Germinal center (tissue), 1 donor: ENCODE results near the gene FAM151A.

Experiments used
- DNase-seq: peaks from one replicate; pipeline ENCODE4 v3.0.0; 2012; ENCODE audit warnings: mixed read lengths, low spot score

The FAM151A gene

GRCh38 chr1:54579337-54579781 is 44.0 kb downstream of the FAM151A start:
- no peak for DNase-seq

- no peak for DNase-seq
Measured at GRCh38 chr1:54577612-54578011, 45.7 kb downstream of the FAM151A start.

GRCh38 chr1:54575605-54576290 is 47.6 kb downstream of the FAM151A start:
- no peak for DNase-seq

GRCh38 chr1:54575161-54575560 is 48.2 kb downstream of the FAM151A start:
- no peak for DNase-seq

- no peak for DNase-seq
Measured at GRCh38 chr1:54574158-54574778, 49.1 kb downstream of the FAM151A start.

- no peak for DNase-seq
Measured at GRCh38 chr1:54572542-54572850, 50.8 kb downstream of the FAM151A start.

- DNase-seq = no peak
Measured at GRCh38 chr1:54571803-54572541, 51.4 kb downstream of the FAM151A start.

- no peak for DNase-seq
Measured at GRCh38 chr1:54571326-54571725, 52.0 kb downstream of the FAM151A start.

- DNase-seq = no peak
Measured at GRCh38 chr1:54570161-54570560, 53.2 kb downstream of the FAM151A start.

- no peak for DNase-seq
Measured at GRCh38 chr1:54569339-54569738, 54.0 kb downstream of the FAM151A start.

GRCh38 chr1:54567961-54568360 is 55.4 kb downstream of the FAM151A start:
- DNase-seq = no peak

GRCh38 chr1:54566438-54567141 is 56.7 kb downstream of the FAM151A start:
- DNase-seq = no peak

GRCh38 chr1:54565113-54565501 is 58.2 kb downstream of the FAM151A start:
- no peak for DNase-seq

GRCh38 chr1:54564312-54565112 is 58.8 kb downstream of the FAM151A start:
- no peak for DNase-seq

GRCh38 chr1:54559771-54560231 is 63.5 kb downstream of the FAM151A start:
- no peak for DNase-seq
